GM13976 (cell line): ENCODE results near the gene GADL1.

Experiments used
- DNase-seq: peaks from one replicate; pipeline ENCODE4 v3.0.0; 2012; ENCODE audit warnings: low spot score
- CTCF ChIP-seq: IDR thresholded peaks from 2 replicates; pipeline ENCODE4 v1.5.1; 2012; ENCODE audit warnings: borderline replicate concordance, mild to moderate bottlenecking; ENCODE audit not compliant: insufficient read depth; ENCODE audit errors: extremely low read depth, missing control alignments, control extremely low read depth
- in situ Hi-C: fragments of 300-500 bp; cut with MboI; formaldehyde crosslinking; loops from one replicate; pipeline ENCODE4 v1.12.0; 2022; ENCODE audit warnings: low sequenced_read_pairs, mixed read lengths, inconsistent platforms; ENCODE audit not compliant: unreplicated experiment

GADL1 gene

GRCh38 chr3:30864836-30865235 is 29.6 kb downstream of the GADL1 start:
- no peak for TF ChIP-seq CTCF
- DNase-seq, result no peak
- in situ Hi-C loops, result no loop called here

GRCh38 chr3:30864132-30864531 is 30.3 kb downstream of the GADL1 start:
- no peak for TF ChIP-seq CTCF
- DNase-seq, result no peak
- in situ Hi-C loops, result no loop called here

DNA sequence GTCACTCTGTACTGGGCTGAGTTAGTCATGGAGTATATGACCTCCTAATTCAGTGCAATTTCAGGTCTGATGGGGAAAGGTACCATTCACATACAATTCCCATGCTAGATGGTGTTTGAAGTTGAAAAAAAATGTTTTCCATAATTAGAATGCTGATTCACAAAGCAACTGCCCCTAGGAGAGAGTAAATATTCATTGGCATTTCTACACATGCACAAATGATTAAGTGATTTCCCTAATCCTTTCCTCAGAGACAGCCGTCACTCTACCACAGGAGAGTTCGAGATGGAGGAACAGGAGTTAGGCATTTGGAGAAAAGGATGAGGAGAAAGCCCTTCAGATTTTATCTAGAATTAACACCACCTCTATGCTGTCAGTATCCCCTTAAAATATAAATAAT is 32.5 kb downstream of the GADL1 start:
- no peak for TF ChIP-seq CTCF
- in situ Hi-C loops, result no loop called here
- DNase-seq, result no peak

DNA sequence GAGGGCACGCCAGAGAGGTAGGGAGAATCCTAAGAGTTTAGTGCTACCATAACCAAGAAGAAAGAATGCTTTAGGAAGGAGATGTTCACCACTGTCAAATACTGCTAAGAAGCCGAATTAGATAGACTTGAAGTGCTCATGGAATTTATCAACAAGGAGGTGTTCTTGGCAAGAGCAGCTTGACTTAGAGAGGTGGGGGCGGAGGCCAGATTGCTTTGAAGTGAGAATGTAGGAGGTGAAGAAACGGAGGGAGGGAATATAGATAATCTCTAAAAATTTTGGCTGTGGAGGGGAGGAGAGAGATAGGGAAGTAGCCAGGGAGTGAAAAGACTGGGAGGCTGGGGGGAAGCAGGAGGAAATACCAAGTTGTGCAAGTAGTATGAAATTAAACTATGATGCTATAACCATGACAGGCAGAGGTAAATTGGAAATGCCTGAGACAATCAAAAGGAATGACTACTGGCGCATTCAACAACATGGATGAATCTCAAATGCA is 35.5 kb downstream of the GADL1 start:
- no peak for TF ChIP-seq CTCF
- no peak for DNase-seq
- in situ Hi-C loops, result no loop called here

GRCh38 chr3:30855400-30856292 is 38.8 kb downstream of the GADL1 start:
- TF ChIP-seq CTCF, result no peak
- DNase-seq, result no peak
- in situ Hi-C loops, result no loop called here

DNA sequence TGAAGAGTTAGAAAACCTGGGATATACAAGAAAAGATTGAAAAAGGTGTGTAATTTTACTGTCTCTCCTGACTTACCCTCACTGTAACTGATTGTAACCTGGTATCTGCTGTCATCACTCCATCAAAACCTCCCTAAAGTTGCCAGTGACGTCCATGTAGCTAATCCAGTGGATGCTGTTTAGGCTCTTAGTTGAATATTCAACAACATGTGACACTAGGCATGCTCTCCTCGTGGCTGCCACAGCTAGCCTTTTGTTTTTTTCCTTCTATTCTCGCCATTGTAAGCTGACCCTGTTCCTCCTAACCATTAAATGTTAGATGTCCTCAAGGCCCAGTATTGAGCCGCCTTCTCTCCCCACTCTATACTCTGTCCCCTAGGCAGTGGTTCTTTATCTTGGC is 41.6 kb downstream of the GADL1 start:
- in situ Hi-C loops, result no loop called here

More for the DNA sequence above, 41.6 kb downstream of the GADL1 start:
- DNase-seq, result no peak
- no peak for TF ChIP-seq CTCF
